ENCODE measurements around the gene LDLR. TPM values are rescaled to one million over a fixed set of nuclear protein-coding genes. Genes with fewer than 3 reads are reported as not detected.
"Not testable (repeated sequence)": the region's sequence is repeated elsewhere in the genome, so short reads cannot be mapped to it uniquely, and the experiment has no call there.

LDLR gene
- total and polyA plus RNA-seq, 2 of the 4 experiments (the other 2 are of a cell fraction), result 45.2 to 53.8 TPM

- dilution Hi-C loops (cut with HindIII; ENCODE audit: low sequenced_read_pairs, unreplicated experiment), result no loop called here
- no peak overlapping the region for H3K4me3 ChIP-seq (ENCODE audit: insufficient read depth, low read depth, low read length)
- H2BK20ac ChIP-seq (ENCODE audit: low read depth, low read length), result no peak overlapping the region
- H3K4me2 ChIP-seq (ENCODE audit: low read depth, low read length), result no peak overlapping the region
- H3K18ac ChIP-seq (ENCODE audit: low read depth, low read length), result no peak overlapping the region
- no peak overlapping the region for H2BK120ac ChIP-seq (ENCODE audit: low read depth, low read length)
- no peak overlapping the region for H4K5ac ChIP-seq (ENCODE audit: low read depth, low read length)
- no CpG with 5 or more reads among the region's 9 CpGs for WGBS, 2 experiments (ENCODE audit: extremely low coverage in 2 of 2, insufficient read length in 1 of 2)
- no peak overlapping the region for H2AK9ac ChIP-seq (replicated peaks; ENCODE audit: low read depth, low read length, poor library complexity)
- ChIA-PET CTCF (interaction anchor here (0.9 kb wide), 1 partner anchor 8 kb away, joined by 4 read pairs; no protein-coding TSS in a partner anchor), POLR2A (ENCODE audit: unreplicated experiment) (interaction anchor here (0.6 kb wide), 1 partner anchor 14 kb away, joined by 4 read pairs; no protein-coding TSS in a partner anchor)
- no peak overlapping the region for H2BK5ac ChIP-seq (ENCODE audit: low read depth, low read length, poor library complexity, severe bottlenecking)
- H4K8ac ChIP-seq (ENCODE audit: low read depth in 2 of 2, low read length in 2 of 2), result no peak overlapping the region
- H2AFZ ChIP-seq (replicated peaks; ENCODE audit: low read length, poor library complexity), result no peak overlapping the region
- no peaks in the 10 kb centered on the region for H3K79me1 ChIP-seq (ENCODE audit: low read depth in 1 of 2, low read length in 2 of 2)
- H3K36me3 ChIP-seq (ENCODE audit: control insufficient read depth, insufficient read depth, low read length), result no peaks in the 10 kb centered on the region
- no peaks in the 10 kb centered on the region for H3K9me1 ChIP-seq (ENCODE audit: insufficient read depth, low read length)
- no peak overlapping the region for H3K56ac ChIP-seq (ENCODE audit: extremely low read depth, insufficient read depth, low read length)
- H3K14ac ChIP-seq (replicated peaks; ENCODE audit: low read depth, low read length), result no peak overlapping the region
- H3K9ac ChIP-seq (ENCODE audit: low read depth, low read length), result no peak overlapping the region
- intact Hi-C loops (cut with micrococcal nuclease), result no loop called here
- no peaks in the 10 kb centered on the region for H3K9me3 ChIP-seq (ENCODE audit: control insufficient read depth, insufficient read depth, low read length)
- no peak overlapping the region for H2AK5ac ChIP-seq (ENCODE audit: low read depth, low read length)
- DNase-seq (no peak), ATAC-seq (ENCODE audit: low read depth) (no peak)
- in situ Hi-C loops (cut with MboI; ENCODE audit: low sequenced_read_pairs), result no loop called here
- no peak for TF ChIP-seq POLR2A (IDR thresholded peaks at IDR 0.05; ENCODE audit: low read depth, low read length)
- no peak for TF ChIP-seq BHLHE40 (IDR thresholded peaks at IDR 0.05; ENCODE audit: low read depth, low read length)
- TF ChIP-seq, protein P1, sequence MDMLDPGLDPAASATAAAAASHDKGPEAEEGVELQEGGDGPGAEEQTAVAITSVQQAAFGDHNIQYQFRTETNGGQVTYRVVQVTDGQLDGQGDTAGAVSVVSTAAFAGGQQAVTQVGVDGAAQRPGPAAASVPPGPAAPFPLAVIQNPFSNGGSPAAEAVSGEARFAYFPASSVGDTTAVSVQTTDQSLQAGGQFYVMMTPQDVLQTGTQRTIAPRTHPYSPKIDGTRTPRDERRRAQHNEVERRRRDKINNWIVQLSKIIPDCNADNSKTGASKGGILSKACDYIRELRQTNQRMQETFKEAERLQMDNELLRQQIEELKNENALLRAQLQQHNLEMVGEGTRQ (IDR thresholded peaks at IDR 0.05; ENCODE audit: low read depth, low read length), result no peak
- no peak for TF ChIP-seq FOS (IDR thresholded peaks at IDR 0.05; ENCODE audit: low read depth, low read length)
- no peak for TF ChIP-seq SMC3 (IDR thresholded peaks at IDR 0.05; ENCODE audit: low read depth, low read length)
- no peaks in the 10 kb centered on the region for H3K4me1 ChIP-seq (ENCODE audit: control insufficient read depth, insufficient read depth, low read length)
- H3K27ac ChIP-seq (ENCODE audit: insufficient read depth, low read length), result no peak overlapping the region
- H4K20me1 ChIP-seq (ENCODE audit: insufficient read depth, low read length), result no peaks in the 10 kb centered on the region
- no peak overlapping the region for H4K91ac ChIP-seq (ENCODE audit: insufficient read depth, low read depth, low read length)
- H2BK15ac ChIP-seq (ENCODE audit: low read depth, low read length), result no peak overlapping the region
- H3K23ac ChIP-seq (ENCODE audit: low read depth, low read length), result no peak overlapping the region
- no TSS peak for BruUV-seq (replicated peaks)
- no peaks in the 10 kb centered on the region for H3K27me3 ChIP-seq (ENCODE audit: control insufficient read depth, insufficient read depth, low read length)
- no peak overlapping the region for H3K4ac ChIP-seq (ENCODE audit: low read depth, low read length)
Observed at GRCh38 chr19:11073568-11073967, 15.7 kb upstream of the LDLR start.

DNA sequence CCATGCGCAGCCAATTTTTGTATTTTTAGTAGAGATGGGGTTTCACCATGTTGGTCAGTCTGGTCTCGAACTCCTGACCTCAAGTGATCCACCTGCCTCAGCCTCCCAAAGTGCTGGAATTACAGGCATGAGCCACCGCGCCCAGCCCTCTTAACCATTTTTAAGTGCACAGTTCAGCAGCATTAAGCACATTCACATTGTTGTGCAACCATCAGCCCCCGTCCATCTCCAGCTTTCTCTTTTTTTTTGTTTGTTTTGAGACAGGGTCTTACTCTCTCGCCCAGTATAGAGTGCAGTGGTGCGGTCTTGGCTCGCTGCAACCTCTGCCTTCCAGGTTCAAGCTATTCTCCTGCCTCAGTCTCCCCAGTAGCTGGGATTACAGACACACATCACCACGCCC, 12.5 kb upstream of the LDLR start:
- H3K23ac ChIP-seq (ENCODE audit: low read depth, low read length); H2BK15ac ChIP-seq (ENCODE audit: low read depth, low read length); H3K27me3 ChIP-seq (ENCODE audit: control insufficient read depth, insufficient read depth, low read length); H3K4me1 ChIP-seq (ENCODE audit: control insufficient read depth, insufficient read depth, low read length); H4K5ac ChIP-seq (ENCODE audit: low read depth, low read length); H3K79me1 ChIP-seq (ENCODE audit: low read depth in 1 of 2, low read length in 2 of 2); ATAC-seq (ENCODE audit: low read depth); H3K14ac ChIP-seq (replicated peaks; ENCODE audit: low read depth, low read length); H3K4me2 ChIP-seq (ENCODE audit: low read depth, low read length); H3K9me1 ChIP-seq (ENCODE audit: insufficient read depth, low read length); H2AK9ac ChIP-seq (replicated peaks; ENCODE audit: low read depth, low read length, poor library complexity); H2BK5ac ChIP-seq (ENCODE audit: low read depth, low read length, poor library complexity, severe bottlenecking); in situ Hi-C loops (cut with MboI; ENCODE audit: low sequenced_read_pairs); H4K91ac ChIP-seq (ENCODE audit: insufficient read depth, low read depth, low read length); H3K27ac ChIP-seq (ENCODE audit: insufficient read depth, low read length); H2BK20ac ChIP-seq (ENCODE audit: low read depth, low read length); BruUV-seq (replicated peaks); H3K56ac ChIP-seq (ENCODE audit: extremely low read depth, insufficient read depth, low read length); H2BK120ac ChIP-seq (ENCODE audit: low read depth, low read length); H3K18ac ChIP-seq (ENCODE audit: low read depth, low read length); POLR2A ChIA-PET (ENCODE audit: unreplicated experiment); H4K8ac ChIP-seq (ENCODE audit: low read depth in 2 of 2, low read length in 2 of 2); H3K4me3 ChIP-seq (ENCODE audit: insufficient read depth, low read depth, low read length); intact Hi-C loops (cut with micrococcal nuclease); dilution Hi-C loops (cut with HindIII; ENCODE audit: low sequenced_read_pairs, unreplicated experiment); H3K4ac ChIP-seq (ENCODE audit: low read depth, low read length); H3K9ac ChIP-seq (ENCODE audit: low read depth, low read length); H3K9me3 ChIP-seq (ENCODE audit: control insufficient read depth, insufficient read depth, low read length); H2AK5ac ChIP-seq (ENCODE audit: low read depth, low read length); H2AFZ ChIP-seq (replicated peaks; ENCODE audit: low read length, poor library complexity); DNase-seq; H3K36me3 ChIP-seq (ENCODE audit: control insufficient read depth, insufficient read depth, low read length); H4K20me1 ChIP-seq (ENCODE audit: insufficient read depth, low read length); CTCF ChIA-PET: not testable (repeated sequence)
- WGBS, 2 experiments (ENCODE audit: extremely low coverage in 2 of 2, insufficient read length in 1 of 2), result no CpG with 5 or more reads among the region's 9 CpGs
